ENCODE data around the gene ACKR2.

- TF ChIP-seq, protein P1, sequence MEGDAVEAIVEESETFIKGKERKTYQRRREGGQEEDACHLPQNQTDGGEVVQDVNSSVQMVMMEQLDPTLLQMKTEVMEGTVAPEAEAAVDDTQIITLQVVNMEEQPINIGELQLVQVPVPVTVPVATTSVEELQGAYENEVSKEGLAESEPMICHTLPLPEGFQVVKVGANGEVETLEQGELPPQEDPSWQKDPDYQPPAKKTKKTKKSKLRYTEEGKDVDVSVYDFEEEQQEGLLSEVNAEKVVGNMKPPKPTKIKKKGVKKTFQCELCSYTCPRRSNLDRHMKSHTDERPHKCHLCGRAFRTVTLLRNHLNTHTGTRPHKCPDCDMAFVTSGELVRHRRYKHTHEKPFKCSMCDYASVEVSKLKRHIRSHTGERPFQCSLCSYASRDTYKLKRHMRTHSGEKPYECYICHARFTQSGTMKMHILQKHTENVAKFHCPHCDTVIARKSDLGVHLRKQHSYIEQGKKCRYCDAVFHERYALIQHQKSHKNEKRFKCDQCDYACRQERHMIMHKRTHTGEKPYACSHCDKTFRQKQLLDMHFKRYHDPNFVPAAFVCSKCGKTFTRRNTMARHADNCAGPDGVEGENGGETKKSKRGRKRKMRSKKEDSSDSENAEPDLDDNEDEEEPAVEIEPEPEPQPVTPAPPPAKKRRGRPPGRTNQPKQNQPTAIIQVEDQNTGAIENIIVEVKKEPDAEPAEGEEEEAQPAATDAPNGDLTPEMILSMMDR (IDR thresholded peaks at IDR 0.05), result no peak
- no peak for TF ChIP-seq ZFX (IDR thresholded peaks at IDR 0.05; ENCODE audit: borderline replicate concordance)
Measured at GRCh38 chr3:42855547-42856380, 46.5 kb downstream of the ACKR2 start.
